ENCODE results near the gene EGFL7.
"Not testable (repeated sequence)": the region's sequence is repeated elsewhere in the genome, so short reads cannot be mapped to it uniquely, and the experiment has no call there.

Gene EGFL7

DNA sequence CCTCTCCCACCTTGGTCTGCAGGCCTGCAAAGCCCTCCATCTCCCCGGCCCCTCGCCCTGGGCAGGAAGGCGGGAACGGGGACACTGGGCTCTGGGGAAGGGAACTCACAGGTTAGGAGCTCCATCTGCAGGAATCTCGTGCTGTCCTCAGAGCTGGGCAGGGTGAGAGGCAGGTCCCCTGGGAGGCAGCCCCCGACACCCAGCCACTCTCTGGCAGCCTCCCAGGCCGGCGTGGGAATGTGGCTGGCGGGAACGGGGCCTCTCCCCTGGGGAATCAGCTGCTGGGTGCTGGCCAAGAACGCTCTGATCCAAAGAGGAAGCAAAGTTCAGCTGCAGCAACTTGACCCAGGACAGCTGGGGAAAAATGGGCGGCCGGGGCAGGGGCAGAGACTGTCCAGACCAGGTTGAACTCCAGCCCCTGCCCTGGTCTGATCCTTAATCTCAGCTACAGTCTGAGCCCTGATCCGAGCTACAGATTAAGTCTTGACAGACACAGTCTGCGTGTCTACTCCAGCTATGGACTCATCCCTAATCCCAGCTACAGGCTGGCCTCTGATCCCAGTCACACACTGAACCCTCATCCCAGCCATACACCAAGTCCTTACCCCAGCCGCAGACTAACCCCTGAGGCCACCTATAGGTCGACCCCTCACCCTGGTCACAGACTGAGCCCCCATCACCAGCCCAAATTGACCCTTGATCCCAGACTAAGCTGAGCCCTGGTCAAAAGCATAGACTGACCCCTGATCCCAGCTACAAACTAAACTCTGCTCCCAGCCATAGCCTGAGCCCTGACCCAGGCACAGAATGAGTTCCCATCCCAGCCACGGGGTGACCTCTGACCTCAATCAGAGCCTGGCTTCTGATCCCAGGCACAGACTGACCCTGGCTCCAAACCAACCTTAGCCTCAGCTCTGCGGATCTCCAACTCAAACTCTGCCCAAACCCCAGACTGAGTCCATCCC, 37.3 kb upstream of the EGFL7 start:
- peak; percentile 78 for DNase-seq

DNA sequence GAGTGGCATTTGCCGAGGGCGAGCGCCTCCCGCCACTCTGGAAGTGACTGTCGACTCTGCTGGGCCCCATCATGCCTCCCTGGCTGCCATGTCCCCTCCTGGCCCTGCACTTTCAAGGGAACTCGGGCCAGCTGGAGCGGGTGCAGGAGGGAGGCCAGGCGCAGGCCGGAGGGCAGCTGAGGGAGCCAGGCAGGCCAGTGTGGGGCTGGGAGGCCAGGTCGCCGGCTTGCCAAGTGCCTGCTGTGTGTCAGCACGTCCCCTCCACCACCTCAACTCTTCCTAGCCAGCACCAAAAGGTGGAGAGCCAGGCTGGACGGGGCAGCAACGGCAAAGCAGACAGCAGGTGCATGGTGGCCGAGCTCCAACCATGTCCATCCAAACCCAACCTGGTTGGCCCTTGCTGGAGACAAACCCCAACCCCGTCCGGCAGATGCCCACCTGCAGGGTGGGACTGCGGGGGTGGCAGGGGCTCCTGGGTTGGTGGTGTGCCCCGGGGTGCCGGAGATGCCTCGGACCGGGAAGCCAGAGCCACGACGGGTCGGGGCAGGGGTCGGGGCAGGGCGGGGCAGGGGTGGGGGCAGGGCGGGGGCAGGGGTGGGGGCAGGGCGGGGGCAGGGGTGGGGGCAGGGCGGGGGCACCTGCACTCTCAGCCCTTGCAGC, 36.5 kb upstream of the EGFL7 start:
- DNase-seq = no peak

DNA sequence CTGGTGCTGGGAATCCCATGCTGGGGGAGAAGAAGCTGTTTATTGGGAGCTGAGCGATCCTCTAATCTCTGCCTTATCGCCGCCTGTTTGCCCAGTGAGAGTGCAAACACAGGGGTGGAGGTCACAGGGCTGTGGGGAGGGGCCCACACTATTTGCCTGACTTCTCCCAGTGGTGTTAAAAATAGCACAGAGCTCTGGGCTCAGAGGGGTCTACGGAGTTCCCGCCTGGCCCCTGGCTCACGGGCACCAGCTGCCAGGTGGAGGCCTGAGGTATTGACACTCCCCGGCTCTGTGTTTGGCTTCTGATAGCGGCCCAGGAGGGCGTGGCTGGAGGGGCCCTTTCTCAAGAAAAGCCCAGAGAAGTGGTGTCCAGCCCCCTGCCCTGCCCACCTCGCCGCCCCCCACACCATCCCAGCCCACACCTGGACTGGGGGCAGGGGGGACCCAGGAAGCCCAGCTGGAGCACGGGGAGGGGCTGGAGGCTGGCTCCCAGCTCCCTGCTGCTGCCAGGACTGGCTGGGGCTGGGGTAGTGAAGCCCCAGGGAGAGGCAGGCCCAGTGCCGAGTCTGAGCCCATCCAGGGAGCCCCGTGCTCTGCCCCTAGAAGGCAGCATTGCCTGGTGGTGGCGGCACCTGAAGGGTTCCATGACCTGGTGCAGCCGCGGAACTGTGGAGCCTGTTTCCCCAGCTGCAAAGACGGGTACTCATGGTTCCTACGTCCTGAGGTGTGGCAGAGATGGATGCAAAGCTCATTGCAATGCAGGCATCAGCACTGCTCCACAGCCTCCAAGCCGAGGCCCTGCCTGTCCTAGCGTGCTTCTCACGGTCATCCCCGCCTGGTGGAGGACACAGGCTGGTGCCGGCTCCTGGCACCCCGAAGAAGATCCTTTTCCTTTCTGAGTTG, 35.7 kb upstream of the EGFL7 start:
- no peak for DNase-seq

DNA sequence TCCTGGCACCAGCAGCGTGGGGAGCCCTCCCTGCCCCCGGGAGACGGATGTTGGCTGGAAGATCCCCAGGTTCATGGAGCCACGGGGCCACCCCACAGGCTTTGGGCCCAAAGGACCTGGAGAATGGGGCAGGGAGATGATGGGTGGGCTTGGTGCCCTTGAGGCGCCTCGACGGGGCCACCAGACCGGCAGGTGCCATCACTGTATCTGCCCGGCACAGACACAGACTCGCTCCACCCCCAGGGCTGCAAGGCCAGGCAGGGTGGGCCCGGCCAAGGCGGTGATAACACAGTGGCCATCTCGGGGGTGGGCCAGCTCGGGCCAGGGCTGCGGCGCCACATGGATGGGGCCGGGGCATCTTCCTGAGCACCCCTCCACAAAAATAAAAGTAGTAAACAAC, 35.0 kb upstream of the EGFL7 start:
- DNase-seq = no peak

DNA sequence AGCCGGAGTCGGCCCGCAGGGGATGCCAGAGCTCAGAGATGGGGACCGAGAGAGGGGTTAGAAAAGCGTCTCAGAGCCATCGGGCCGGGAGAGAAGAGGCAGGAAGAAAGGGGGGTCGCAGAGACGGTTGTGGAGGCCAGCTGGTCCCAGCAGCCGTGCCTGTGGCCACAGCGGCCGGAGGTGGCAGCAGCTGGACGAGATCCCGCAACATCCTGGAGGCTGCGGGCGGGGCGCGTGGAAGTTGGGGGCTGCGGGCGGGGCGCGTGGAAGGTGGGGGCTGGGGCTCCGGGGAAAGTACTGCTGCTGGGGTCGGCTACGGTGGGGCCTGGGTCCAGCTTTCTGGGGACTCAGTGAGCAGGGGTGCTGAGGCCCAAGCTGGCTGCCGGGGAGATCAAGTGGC, 34.4 kb upstream of the EGFL7 start:
- peak; percentile 41 for DNase-seq

DNA sequence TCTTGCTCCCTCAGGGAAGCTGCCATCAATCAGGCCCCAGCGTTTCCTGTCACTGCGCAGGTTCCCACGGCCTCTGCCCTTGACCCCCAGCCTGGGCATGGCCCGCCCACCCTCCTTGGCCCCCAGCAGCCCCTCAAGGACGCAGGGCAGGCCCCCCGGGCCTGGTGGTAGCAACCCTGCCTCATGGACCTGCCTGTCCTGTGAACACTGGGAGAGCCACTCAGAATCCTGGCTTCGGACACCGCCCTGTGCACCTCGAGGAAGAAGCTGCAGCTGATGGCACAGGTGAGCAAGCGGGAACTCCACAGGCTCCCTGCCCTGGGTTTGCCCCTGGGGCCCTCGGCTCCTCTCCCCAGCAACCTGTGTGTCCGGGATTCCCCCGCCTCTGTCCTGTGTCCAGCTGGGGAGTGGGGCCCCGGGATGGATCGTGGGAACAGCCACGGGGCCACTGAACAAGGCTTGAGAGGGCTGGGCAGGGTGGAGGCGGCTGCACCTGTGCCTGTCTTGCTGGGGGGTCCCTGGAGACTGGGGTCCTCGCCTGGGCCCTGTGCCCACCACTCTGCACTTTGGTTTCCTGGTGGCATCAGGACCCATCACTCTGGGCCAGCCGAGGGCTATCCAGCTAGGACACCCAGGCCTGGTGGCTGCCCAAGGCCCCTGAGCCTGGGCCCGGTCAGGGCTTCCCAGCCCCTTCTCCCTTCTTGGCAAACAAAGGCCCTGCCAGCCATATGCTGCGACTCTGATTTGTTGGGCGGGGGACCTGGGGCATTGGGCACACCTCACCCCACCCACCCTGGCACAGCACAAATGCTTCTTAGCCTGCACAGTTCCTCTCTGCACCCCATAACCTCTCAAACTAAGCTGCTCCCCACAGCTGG, 33.5 kb upstream of the EGFL7 start:
- DNase-seq = peak; percentile 0

DNA sequence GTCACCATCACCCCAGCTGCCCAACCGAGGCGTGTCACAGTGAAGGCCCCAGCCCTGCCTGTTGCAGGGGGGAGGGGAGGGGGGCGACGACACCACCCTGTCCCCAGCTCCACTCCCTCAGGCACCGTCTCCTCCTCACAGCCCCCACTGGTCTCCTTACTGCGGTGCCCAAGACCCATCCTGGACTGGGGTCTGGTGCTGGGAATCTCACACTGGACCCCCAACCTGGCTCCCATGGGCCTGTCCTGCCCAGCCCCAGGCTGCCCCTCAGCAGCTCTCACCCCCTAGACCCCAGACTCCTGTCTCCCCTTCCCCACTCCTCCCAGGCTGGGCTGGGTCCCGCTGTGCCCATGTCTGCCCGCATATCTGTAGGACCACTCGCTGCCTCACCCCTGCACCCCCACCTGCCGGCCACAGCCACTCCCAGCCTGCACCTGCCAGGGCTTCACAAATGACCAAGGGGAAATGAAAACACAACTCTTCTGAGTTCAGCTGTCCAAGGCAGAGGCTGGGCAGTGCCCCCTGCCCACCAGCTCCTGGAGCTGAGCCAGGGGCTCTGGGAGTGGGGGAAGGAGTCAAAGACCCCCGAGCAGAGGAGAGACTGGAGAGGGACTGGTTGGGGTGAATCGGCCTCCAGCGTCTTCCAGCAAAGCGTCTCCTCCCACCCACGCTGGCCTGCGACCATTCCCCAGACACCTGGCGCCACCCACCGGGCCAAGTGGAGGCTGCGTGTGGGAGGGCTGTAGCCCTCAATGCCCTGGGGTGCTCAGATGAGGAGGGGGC, 32.6 kb upstream of the EGFL7 start:
- DNase-seq = peak; percentile 84

DNA sequence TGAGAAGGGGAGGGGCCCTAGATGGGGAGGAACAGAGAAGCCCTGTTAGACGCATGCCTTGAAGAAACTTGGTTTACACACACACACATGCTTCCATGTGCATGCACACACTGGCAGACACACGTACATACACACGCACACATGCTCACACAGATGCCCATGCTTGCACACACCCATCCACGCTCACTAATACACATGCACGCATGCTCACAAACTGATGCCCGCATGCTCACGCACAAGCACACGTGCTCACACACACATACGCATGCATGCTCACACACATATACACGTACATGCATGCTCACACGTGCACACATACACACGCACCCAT, 32.1 kb upstream of the EGFL7 start:
- DNase-seq = no peak

DNA sequence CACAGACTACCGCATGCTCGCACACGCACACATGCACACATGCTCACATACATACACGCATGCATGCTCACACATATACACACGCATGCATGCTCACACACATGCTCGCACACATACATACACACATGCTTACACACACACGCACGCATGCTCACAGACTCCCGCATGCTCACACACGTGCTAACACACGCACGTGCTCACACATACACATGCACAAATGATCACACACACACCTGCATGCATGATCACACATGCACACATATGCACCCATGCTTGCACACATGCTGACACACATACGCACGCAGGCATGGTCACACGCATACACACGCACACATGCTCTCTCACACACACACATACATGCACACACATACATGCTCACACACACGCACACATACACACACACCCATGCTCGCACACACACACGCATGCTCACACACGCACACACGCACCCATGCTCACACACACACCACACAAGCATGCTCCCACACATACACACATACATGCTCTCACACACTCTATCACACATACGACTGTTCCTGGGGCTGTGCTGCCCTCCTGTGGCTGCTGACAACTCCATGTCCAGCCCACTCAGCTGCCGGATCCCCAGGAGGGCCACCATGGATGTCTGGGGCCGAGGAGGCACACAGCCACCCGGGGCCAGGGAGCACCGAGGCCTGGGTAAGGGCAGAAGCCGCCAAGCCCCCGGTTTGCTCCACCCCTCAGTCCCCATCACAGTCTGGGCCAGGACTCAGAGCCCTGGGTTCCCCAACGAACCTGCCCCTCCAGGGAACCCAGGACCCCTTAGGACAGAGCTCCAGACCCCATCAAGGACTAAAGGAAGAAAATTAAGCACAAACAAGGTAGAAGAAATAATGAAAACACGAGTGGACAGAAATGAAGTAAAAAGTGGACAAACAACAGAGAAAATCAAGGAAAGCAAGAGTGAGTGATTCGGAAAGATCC, 31.4 kb upstream of the EGFL7 start:
- peak; percentile 94 for DNase-seq

DNA sequence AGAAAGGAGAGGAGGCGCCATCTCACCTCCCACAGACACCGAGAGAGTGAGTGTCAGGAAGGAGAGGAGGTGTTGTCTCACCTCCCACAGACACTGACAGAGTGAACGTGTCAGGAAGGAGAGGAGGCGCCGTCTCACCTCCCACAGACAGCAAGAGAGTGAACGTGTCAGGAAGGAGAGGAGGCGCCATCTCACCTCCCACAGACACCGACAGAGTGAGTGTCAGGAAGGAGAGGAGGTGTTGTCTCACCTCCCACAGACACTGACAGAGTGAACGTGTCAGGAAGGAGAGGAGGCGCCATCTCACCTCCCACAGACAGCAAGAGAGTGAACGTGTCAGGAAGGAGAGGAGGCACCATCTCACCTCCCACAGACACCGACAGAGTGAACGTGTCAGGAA, 30.6 kb upstream of the EGFL7 start:
- DNase-seq = not testable (repeated sequence)

DNA sequence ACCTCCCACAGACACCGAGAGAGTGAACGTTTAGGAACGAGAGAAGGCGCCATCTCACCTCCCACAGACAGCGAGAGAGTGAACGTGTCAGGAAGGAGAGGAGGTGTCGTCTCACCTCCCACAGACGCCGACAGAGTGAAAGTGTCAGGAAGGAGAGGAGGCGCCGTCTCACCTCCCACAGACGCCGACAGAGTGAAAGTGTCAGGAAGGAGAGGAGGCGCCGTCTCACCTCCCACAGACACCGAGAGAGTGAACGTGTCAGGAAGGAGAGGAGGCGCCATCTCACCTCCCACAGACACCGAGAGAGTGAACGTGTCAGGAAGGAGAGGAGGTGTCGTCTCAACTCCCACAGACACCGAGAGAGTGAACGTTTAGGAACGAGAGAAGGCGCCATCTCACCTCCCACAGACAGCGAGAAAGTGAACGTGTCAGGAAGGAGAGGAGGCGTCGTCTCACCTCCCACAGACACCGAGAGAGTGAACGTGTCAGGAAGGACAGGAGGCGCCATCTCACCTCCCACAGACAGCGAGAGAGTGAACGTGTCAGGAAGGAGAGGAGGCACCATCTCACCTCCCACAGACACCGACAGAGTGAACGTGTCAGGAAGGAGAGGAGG, 30.1 kb upstream of the EGFL7 start:
- DNase-seq = not testable (repeated sequence)

DNA sequence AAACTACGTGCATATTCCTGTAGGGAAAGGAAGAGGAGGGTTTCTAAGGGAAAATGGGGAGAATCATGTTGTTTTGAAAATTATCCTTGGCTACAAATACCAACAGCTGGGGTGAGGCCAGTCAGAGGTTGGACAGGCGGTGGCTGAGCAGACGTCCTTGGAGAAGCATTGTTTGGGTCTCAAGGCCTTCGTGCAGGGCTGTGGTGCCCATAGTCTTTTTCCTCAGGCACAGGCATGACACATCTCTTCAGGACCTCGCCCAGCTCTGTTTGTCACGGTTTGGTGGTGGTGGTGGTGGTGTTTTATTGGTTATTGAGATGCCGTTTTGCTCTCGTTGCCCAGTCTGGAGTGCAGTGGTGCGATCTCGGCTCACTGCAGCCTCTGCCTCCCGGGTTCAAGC, 27.8 kb upstream of the EGFL7 start:
- no peak for DNase-seq

DNA sequence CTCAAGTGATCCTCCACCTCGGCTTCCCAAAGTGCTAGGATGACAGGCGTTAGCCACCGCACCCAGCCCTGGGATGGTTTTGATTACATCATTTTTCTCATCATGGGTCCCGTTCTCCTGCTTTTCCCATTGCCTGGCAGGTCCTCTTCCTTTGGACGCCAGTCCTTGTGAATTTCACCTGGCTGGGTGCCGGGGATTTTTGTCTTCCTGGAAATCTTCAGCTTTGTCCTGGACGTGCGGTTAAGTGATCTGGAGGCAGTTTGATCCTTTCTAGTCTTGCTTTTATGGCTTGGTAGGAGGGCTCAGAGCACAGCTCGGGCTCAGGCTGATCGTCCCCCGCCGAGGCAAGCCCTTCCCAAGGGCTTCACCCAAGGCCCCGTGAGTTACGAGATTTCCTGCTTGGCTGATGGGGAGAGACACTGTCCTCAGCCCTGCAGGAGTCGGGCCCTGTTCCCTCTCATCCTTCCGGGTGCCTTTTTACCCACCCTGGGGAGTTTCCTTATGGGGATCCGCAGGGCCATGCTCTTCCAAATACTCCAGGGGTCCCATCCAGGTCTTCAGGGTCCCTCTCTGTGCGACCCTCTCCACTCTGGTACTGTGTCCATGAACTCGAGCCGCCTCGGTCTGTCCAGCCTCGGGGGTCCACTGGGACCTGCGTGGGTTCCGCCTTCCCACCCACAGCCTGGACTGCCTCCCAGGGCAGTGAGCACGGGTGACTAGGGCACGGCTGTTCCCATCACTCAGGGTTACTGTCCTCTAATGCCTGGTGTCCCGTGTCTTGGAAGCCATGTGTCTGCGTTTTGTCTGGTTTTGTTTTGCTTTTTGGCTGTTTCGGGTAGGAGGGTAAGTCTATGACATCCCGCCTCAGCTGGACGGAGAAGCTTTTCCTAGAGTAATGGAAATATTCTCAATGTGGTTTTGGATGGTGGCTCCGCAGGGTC, 22.3 kb upstream of the EGFL7 start:
- no peak for DNase-seq

DNA sequence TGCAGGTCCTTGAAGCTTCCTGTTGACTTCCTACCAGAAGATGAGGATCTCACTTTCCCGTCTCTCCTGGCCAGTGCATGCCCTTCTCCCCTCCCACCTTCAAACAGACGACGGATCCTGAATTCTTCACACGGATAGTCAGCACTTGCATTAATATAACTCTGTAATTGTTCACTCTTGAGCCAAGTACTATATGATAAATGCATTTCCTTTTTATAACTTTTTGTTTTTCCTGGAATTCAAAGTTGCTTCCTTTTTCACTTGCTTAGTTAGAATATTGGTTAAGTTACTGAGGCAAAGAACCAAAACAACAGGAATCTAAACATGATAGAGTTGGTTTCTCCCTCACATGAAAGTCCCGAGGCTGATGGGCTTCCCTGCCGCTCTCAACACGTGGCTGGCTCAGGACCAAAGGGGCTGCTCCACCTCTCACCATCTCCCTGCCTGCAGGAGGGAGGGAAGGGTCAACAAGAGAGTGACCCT, 20.2 kb upstream of the EGFL7 start:
- DNase-seq = no peak

DNA sequence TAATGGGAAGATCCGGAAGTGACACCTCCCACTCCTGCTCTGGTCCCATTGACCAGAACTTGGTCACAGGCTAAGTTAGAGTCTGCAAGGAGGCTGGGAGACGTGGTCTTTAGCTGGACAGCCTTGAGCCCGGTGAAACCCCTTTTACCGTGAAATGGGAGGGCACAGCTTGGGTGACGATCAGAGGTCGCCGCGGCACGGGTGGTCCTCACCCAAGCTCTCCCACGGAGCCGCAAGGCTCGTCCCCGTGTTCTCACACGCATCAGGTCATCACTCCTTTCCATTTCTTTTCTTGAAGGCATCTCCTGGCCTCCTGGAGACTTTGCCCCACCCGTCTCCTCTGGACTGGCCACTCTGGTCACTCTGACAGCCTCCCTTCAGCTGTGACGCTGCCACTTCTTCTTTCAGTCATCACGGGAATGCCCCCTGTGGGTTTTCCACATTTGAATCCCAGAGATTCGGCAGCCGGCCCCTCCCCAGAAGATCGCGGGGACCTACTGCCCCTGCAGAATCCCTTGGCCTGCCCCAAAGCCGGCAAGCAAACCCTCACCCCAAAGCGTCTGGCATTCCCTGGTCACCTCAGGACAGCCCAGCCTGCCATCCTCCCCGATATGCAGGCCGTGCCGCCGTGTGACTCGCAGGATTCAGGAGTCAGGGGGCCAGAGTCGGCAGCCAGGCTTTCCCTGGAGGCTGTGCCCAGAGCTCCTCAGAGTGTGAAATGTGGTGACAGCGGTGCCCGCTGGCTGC, 18.9 kb upstream of the EGFL7 start:
- DNase-seq = no peak

DNA sequence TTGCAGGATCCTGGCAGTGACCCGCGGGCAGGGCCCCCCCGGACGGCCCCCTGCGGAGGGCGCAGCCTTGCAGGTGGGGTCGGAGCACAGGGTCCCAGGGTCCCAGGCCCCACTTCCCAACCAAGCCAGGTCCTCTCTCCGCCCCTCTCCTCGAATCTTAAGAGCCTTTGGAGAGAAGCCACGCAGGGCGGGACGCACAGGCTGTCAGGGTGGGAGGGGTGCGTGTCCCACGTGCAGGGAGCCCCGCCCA, 18.4 kb upstream of the EGFL7 start:
- no peak for DNase-seq

DNA sequence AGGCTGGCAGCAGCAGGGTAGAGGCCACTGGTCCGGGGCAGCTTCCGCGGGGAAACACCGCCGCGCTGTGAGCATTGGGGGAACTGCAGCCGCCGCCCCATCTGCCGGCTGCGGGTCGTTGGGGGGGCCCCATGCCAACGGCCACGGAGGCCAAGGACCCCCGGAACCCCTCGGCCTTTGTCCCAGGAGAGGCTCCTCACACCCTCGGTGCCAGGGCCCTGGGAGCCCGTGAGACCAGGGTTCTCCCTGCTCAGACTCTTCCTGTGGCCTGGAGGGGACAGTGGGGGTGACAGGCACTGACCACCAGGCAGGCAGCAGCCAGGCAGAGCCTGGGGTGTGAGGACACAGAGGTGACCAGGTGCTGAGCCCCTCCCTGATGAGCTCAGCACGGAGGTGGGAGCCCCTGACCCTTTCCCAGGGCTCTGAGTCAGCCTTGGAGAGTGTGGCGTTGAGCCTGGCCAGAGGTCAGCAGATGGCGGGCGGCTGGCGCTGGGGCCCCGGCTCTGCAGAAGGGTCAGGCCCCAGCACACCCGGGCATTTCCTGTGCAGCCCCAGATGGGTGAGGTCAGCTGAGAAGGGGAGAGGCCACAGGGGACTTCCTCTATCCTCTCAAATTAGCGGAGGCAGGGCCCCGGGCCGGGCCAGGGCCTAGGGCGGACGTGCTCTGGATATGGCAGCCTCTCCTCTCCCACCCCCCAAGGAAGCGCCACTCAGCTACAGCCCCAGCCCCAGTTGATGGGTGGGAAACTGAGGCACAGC, 17.9 kb upstream of the EGFL7 start:
- DNase-seq = peak; percentile 80

Measured in eye (tissue), 1 donor.